ENCODE data around the gene ZFTA.

DNA sequence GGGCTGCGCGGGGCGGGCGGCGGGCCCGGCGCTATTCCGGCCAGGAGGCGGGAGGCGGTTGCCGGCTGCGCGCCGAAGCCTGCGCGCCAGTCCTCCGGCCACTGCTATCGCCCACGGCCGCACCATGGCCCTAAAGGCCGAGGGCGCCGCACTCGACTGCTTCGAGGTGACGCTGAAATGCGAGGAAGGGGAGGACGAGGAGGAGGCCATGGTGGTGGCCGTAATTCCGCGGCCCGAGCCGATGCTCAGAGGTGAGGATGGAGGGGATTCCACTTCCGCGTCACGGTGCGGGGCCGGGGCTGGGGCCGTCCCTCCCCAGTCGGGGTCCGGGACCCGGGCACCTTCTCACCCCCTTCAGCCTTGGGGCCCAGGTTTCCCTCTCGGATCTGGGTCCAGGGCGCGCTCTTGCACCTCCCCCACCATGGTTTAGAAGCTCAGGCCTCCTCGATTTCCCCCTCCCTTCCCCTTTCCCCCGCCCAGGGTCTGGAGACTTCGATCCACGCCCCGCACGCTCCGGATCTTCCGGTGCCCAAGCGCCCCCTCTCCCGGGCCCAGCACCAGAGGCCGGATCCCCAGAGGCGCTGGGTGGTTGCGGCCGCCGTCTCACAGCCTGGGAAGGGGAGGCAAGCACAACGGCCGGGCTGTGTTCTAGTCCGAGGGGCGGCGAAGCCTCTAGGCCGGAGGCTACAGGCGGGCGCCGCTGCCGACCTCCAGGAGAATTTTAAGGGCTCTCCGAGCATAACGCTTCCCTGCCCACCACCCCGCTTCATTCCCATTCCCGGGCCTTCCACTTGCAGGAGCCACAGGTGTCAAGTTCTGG lies 45.2 kb upstream of the ZFTA start:
- TF ChIP-seq CTCF (IDR thresholded peaks at IDR 0.05) (no peak), EZH2 (IDR thresholded peaks at IDR 0.05; ENCODE audit: borderline replicate concordance, insufficient read depth, low read depth, low read length, poor library complexity, severe bottlenecking) (no peak)

Data from B cell (primary cell).